CD14-positive monocyte (primary cell): Measurements from ENCODE around the gene TEX36. TPM values are rescaled to one million over a fixed set of nuclear protein-coding genes. Genes with fewer than 3 reads are reported as not detected.

Experiments used
- DNase-seq, 3 donors: peaks; one replicate each; pipeline ENCODE4 v3.0.0-alpha.2; 2011 to 2022
- H2AFZ ChIP-seq: 2 replicates; pipeline ENCODE4 v1.6.0; 2012; ENCODE audit warnings: mild to moderate bottlenecking, low read depth, low read length, inconsistent platforms; ENCODE audit not compliant: insufficient read depth, poor library complexity, severe bottlenecking
- H3K27ac ChIP-seq, 2 donors: 1 replicate in 1 of 2; 2 replicates in 1 of 2; pipeline ENCODE4 v1.5.1; 2012 to 2013; ENCODE audit warnings: low read length in 2 of 2, control low read depth in 1 of 2, inconsistent platforms in 1 of 2, low read depth in 1 of 2, mild to moderate bottlenecking in 1 of 2
- H3K27me3 ChIP-seq, 2 donors: one replicate each; pipeline versions ENCODE4 v1.6.0 to v1.6.1; 2011 to 2013; ENCODE audit warnings: low read length in 2 of 2; ENCODE audit not compliant: control insufficient read depth in 2 of 2, insufficient read depth in 2 of 2
- H3K36me3 ChIP-seq, 2 donors: replicated peaks in 1 of 2; 1 replicate in 1 of 2; 2 replicates in 1 of 2; pipeline versions ENCODE4 v1.5.1 to v1.6.1; 2012 to 2013; ENCODE audit warnings: low read length in 2 of 2, control low read depth in 1 of 2, inconsistent platforms in 1 of 2, mild to moderate bottlenecking in 1 of 2; ENCODE audit not compliant: insufficient read depth in 2 of 2, control insufficient read depth in 1 of 2
- H3K4me1 ChIP-seq, 2 donors: 1 replicate in 1 of 2; 2 replicates in 1 of 2; pipeline versions ENCODE4 v1.5.1 to v1.6.1; 2012 to 2013; ENCODE audit warnings: low read length in 2 of 2, control low read depth in 1 of 2, inconsistent platforms in 1 of 2, mild to moderate bottlenecking in 1 of 2, moderate library complexity in 1 of 2; ENCODE audit not compliant: insufficient read depth in 2 of 2, control insufficient read depth in 1 of 2
- H3K4me2 ChIP-seq: replicated peaks from 2 replicates; pipeline ENCODE3; 2012; ENCODE audit warnings: low read length, moderate library complexity, mild to moderate bottlenecking; ENCODE audit not compliant: poor library complexity, severe bottlenecking; ENCODE audit errors: extremely low read depth
- H3K4me3 ChIP-seq, 3 experiments: fragments of 200-600 bp in 1 of 3; sonication (generic) in 1 of 3; replicated peaks in 1 of 3; 1 replicate in 2 of 3; 2 replicates in 1 of 3; pipeline ENCODE4 v1.5.1; 2011 to 2013; ENCODE audit warnings: low read length in 3 of 3, mild to moderate bottlenecking in 3 of 3, control low read depth in 2 of 3, low read depth in 2 of 3, inconsistent platforms in 1 of 3, moderate library complexity in 1 of 3
- H3K79me2 ChIP-seq: 2 replicates; pipeline ENCODE4 v1.6.0; 2012; ENCODE audit warnings: mild to moderate bottlenecking, control low read depth, inconsistent platforms, low read length, moderate library complexity; ENCODE audit not compliant: insufficient read depth
- H3K9ac ChIP-seq: 2 replicates; pipeline ENCODE4 v1.6.0; 2017; ENCODE audit warnings: low read length, mild to moderate bottlenecking; ENCODE audit not compliant: insufficient read depth, poor library complexity, severe bottlenecking
- H3K9me3 ChIP-seq, 2 donors: replicated peaks in 1 of 2; 1 replicate in 1 of 2; 2 replicates in 1 of 2; pipeline versions ENCODE4 v1.5.1 to v1.6.1; 2012 to 2013; ENCODE audit warnings: low read length in 2 of 2, control low read depth in 1 of 2; ENCODE audit not compliant: control insufficient read depth in 1 of 2, insufficient read depth in 1 of 2
- H4K20me1 ChIP-seq: 2 replicates; pipeline ENCODE4 v1.6.0; 2012; ENCODE audit warnings: mild to moderate bottlenecking, low read length, control low read depth, moderate library complexity; ENCODE audit not compliant: insufficient read depth
- H3K27ac Mint-ChIP-seq, 7 donors: one replicate each; pipeline ENCODE4 v1.8.0; 2020; ENCODE audit warnings: mild to moderate bottlenecking in 7 of 7, mixed read lengths in 7 of 7, moderate library complexity in 6 of 7, inconsistent platforms in 2 of 7
- H3K27me3 Mint-ChIP-seq, 3 donors: one replicate each; pipeline ENCODE4 v1.8.0; 2021 to 2022; ENCODE audit warnings: low read depth in 3 of 3, mild to moderate bottlenecking in 3 of 3, mixed read lengths in 3 of 3, moderate library complexity in 3 of 3, inconsistent platforms in 1 of 3
- H3K36me3 Mint-ChIP-seq, 2 donors: one replicate each; pipeline ENCODE4 v1.8.0; 2020; ENCODE audit warnings: mixed read lengths in 2 of 2, inconsistent platforms in 1 of 2, mild to moderate bottlenecking in 1 of 2
- H3K4me1 Mint-ChIP-seq: one replicate; pipeline ENCODE4 v1.8.0; 2020; ENCODE audit warnings: mild to moderate bottlenecking, mixed read lengths
- H3K4me3 Mint-ChIP-seq, 2 donors: one replicate each; pipeline ENCODE4 v1.8.0; 2020; ENCODE audit warnings: mild to moderate bottlenecking in 2 of 2, mixed read lengths in 2 of 2, moderate library complexity in 1 of 2
- H3K9me3 Mint-ChIP-seq, 7 donors: one replicate each; pipeline ENCODE4 v1.8.0; 2020 to 2022; ENCODE audit warnings: mixed read lengths in 7 of 7, mild to moderate bottlenecking in 6 of 7, moderate library complexity in 6 of 7, inconsistent platforms in 2 of 7
- CTCF ChIP-seq: fragments of 200-600 bp; IDR thresholded peaks from one replicate; pipeline ENCODE4 v1.8.0; 2022; ENCODE audit warnings: antibody characterized with exemption, mild to moderate bottlenecking
- WGBS: methylation state at CpG from one replicate; pipeline ENCODE4 v1.1.5; 2013; ENCODE audit warnings: missing lambda C conversion rate; ENCODE audit not compliant: insufficient coverage; 5-methylcytosine and 5-hydroxymethylcytosine counted together
- intact Hi-C, 2 donors: fragments of 100-400 bp; cut with micrococcal nuclease; formaldehyde crosslinking; loops; one replicate each; pipeline versions ENCODE4 v1.15.0 to v1.15.1; 2023
- polyA plus RNA-seq, 3 donors: library from polyadenylated mRNA; depleted of rRNA in 1 of 3; unstranded in 2 of 3; stranded (reverse) in 1 of 3; fragments of 300-500 nt in 2 of 3; fragments of >200 nt in 1 of 3; fragmentation: Illumina TruSeq in 2 of 3; gene quantifications; 1 replicate in 2 of 3; 2 replicates in 1 of 3; pipeline ENCODE4 v1.2.3, GENCODE V29; 2012 to 2021

The TEX36 gene
- polyA plus RNA-seq, 3 donors, result not detected

GRCh38 chr10:125661941-125662515 is 20.9 kb downstream of the TEX36 start:
- Mint-ChIP-seq H3K4me3 (no peak overlapping the region), H3K4me1 (no peaks in the 10 kb centered on the region), H3K36me3 (no peaks in the 10 kb centered on the region), H3K27ac (no peak overlapping the region), H3K9me3 (peaks cover 8 to 21% (median 12%) of the 10 kb centered on the region in 7 donors), H3K27me3 (peaks cover 2 to 6% (median 4%) of the 10 kb centered on the region in 3 donors)
- Histone ChIP-seq H3K79me2 (no peaks in the 10 kb centered on the region), H2AFZ (no peak overlapping the region), H3K36me3 (no peaks in the 10 kb centered on the region), H3K4me2 (no peak overlapping the region), H3K9ac (no peak overlapping the region), H3K4me1 (no peaks in the 10 kb centered on the region), H3K4me3 (no peak overlapping the region), H3K9me3 (peaks cover 5 to 7% of the 10 kb centered on the region in 2 donors), H4K20me1 (no peaks in the 10 kb centered on the region), H3K27me3 (no peaks in the 10 kb centered on the region), H3K27ac (no peak overlapping the region)
- intact Hi-C loops, result no loop called here
- 88% methylated on average over 3 of the region's 7 CpGs for WGBS
- TF ChIP-seq CTCF, result no peak
- no peak for DNase-seq

- H3K9ac ChIP-seq, result no peak overlapping the region
- no peak overlapping the region for H3K27ac ChIP-seq
- Mint-ChIP-seq H3K36me3 (no peaks in the 10 kb centered on the region), H3K9me3 (peaks cover 5 to 15% (median 8%) of the 10 kb centered on the region in 7 donors), H3K27me3 (peaks cover 2 to 6% (median 4%) of the 10 kb centered on the region in 3 donors), H3K27ac (no peak overlapping the region), H3K4me3 (no peak overlapping the region), H3K4me1 (no peaks in the 10 kb centered on the region)
- WGBS, result 76% methylated on average over 8 of the region's 12 CpGs
- no peaks in the 10 kb centered on the region for H3K4me1 ChIP-seq
- no peak overlapping the region for H3K4me3 ChIP-seq
- intact Hi-C loops, result no loop called here
- DNase-seq, result no peak
- H3K4me2 ChIP-seq, result no peak overlapping the region
- no peak overlapping the region for H2AFZ ChIP-seq
- H3K9me3 ChIP-seq, result peaks cover 0 to 2% of the 10 kb centered on the region in 2 donors
- no peak for TF ChIP-seq CTCF
- no peaks in the 10 kb centered on the region for H3K27me3 ChIP-seq
- no peaks in the 10 kb centered on the region for H4K20me1 ChIP-seq
- no peaks in the 10 kb centered on the region for H3K79me2 ChIP-seq
- H3K36me3 ChIP-seq, result no peaks in the 10 kb centered on the region
Observed at GRCh38 chr10:125661431-125661940, 21.5 kb downstream of the TEX36 start.
